ENCODE measurements around the gene EIF4G3. TPM values are rescaled to one million over a fixed set of nuclear protein-coding genes. Genes with fewer than 3 reads are reported as not detected.

The EIF4G3 gene
- total RNA-seq, 1 donor from 2014 or later: 43.0 TPM

GRCh38 chr1:21157868-21158267 is 18.8 kb downstream of the EIF4G3 start:
- H3K27ac ChIP-seq: no peak overlapping the region

GRCh38 chr1:21157054-21157453 is 19.6 kb downstream of the EIF4G3 start:
- Histone ChIP-seq H3K9me3 (no peaks in the 10 kb centered on the region), H3K36me3 (peaks cover 13% of the 10 kb centered on the region), H3K27ac (no peak overlapping the region), H3K4me1 (no peaks in the 10 kb centered on the region), H3K27me3 (ENCODE audit: low read depth) (no peaks in the 10 kb centered on the region), H3K4me3 (no peak overlapping the region)
- no peak for TF ChIP-seq CTCF (IDR thresholded peaks at IDR 0.05)
- intact Hi-C loops (cut with DNase I): no loop called here
- ATAC-seq (no peak), DNase-seq (no peak)

More at GRCh38 chr1:21157868-21158267, 18.8 kb downstream of the EIF4G3 start:
- no peak for ATAC-seq
- peaks cover 8% of the 10 kb centered on the region for H3K4me1 ChIP-seq
- no peak for TF ChIP-seq CTCF (IDR thresholded peaks at IDR 0.05)
- DNase-seq: no peak
- no peaks in the 10 kb centered on the region for H3K9me3 ChIP-seq
- H3K4me3 ChIP-seq: no peak overlapping the region
- no peaks in the 10 kb centered on the region for H3K27me3 ChIP-seq (ENCODE audit: low read depth)
- intact Hi-C loops (cut with DNase I): no loop called here
- H3K36me3 ChIP-seq: peaks cover 13% of the 10 kb centered on the region

- intact Hi-C loops (cut with DNase I): no loop called here
- no peak for TF ChIP-seq CTCF (IDR thresholded peaks at IDR 0.05)
- no peaks in the 10 kb centered on the region for H3K27me3 ChIP-seq (ENCODE audit: low read depth)
- no peak overlapping the region for H3K27ac ChIP-seq
- H3K4me1 ChIP-seq: no peaks in the 10 kb centered on the region
- H3K4me3 ChIP-seq: no peak overlapping the region
- ATAC-seq (no peak), DNase-seq (no peak)
- peaks cover 4% of the 10 kb centered on the region for H3K36me3 ChIP-seq
- no peaks in the 10 kb centered on the region for H3K9me3 ChIP-seq
These were observed 20.7 kb downstream of the EIF4G3 start for GRCh38 chr1:21156019-21156418.

DNA sequence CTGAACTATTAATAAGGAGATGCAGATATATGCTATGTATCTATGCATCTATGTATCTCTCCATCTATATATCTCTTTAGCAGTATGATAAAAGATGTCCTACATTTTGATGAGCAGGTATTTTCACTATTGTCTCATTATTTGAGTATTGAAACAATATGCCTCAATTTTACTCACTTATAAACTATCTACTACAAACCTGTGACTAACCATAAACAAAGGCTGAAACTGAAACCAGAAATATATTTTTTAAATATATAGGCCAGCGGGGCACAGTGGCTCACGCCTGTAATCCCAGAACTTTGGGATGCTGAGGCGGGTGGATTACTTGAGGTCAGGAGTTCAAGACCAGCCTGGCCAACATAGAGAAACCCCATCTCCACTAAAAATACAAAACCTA is 22.0 kb downstream of the EIF4G3 start:
- no peaks in the 10 kb centered on the region for H3K36me3 ChIP-seq
- intact Hi-C loops (cut with DNase I): no loop called here
- no peak for DNase-seq
- no peak for TF ChIP-seq CTCF (IDR thresholded peaks at IDR 0.05)
- no peak overlapping the region for H3K4me3 ChIP-seq
- H3K27ac ChIP-seq: no peak overlapping the region
- H3K9me3 ChIP-seq: no peaks in the 10 kb centered on the region
- H3K27me3 ChIP-seq (ENCODE audit: low read depth): no peaks in the 10 kb centered on the region
- ATAC-seq: no peak
- H3K4me1 ChIP-seq: peaks cover 5% of the 10 kb centered on the region

DNA sequence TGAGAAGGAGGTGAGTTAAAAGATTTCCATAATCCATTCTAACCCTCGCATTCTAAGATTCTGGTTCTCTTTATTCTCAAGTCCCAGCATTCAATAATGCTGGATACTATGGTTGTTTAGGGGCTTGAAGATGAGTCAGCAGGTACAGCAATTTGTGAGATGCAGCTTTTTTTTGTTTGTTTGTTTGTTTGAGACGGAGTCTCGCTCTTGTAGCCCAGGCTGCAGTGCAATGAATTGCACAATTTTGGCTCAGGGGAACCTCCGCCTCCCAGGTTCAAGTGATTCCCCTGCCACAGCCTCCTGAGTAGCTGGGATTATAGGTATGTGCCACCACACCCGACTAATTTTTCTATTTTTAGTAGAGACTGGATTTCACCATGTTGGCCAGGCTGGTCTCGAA is 23.3 kb downstream of the EIF4G3 start:
- no peak for DNase-seq
- H3K4me3 ChIP-seq: no peak overlapping the region

More for the DNA sequence above, 23.3 kb downstream of the EIF4G3 start:
- intact Hi-C loops (cut with DNase I): no loop called here
- Histone ChIP-seq H3K36me3 (peaks cover under 1% of the 10 kb centered on the region), H3K27me3 (ENCODE audit: low read depth) (no peaks in the 10 kb centered on the region), H3K9me3 (no peaks in the 10 kb centered on the region), H3K27ac (no peak overlapping the region), H3K4me1 (peaks cover 12% of the 10 kb centered on the region)
- ATAC-seq: no peak
- TF ChIP-seq CTCF (IDR thresholded peaks at IDR 0.05): no peak

Measured in lower lobe of right lung (tissue), 2 donors.